CD14-positive monocyte (primary cell): ENCODE data around the gene LASP1. TPM values are rescaled to one million over a fixed set of nuclear protein-coding genes. Genes with fewer than 3 reads are reported as not detected.
A peak's percentile ranks its signal among the peaks of the same experiment; 100 is the strongest.

Experiments
- DNase-seq, 3 donors: peaks; one replicate each; pipeline ENCODE4 v3.0.0-alpha.2; 2011 to 2022
- H2AFZ ChIP-seq: 2 replicates; pipeline ENCODE4 v1.6.0; 2012; ENCODE audit warnings: mild to moderate bottlenecking, low read depth, low read length, inconsistent platforms; ENCODE audit not compliant: insufficient read depth, poor library complexity, severe bottlenecking
- H3K27ac ChIP-seq, 2 donors: 1 replicate in 1 of 2; 2 replicates in 1 of 2; pipeline ENCODE4 v1.5.1; 2012 to 2013; ENCODE audit warnings: low read length in 2 of 2, control low read depth in 1 of 2, inconsistent platforms in 1 of 2, low read depth in 1 of 2, mild to moderate bottlenecking in 1 of 2
- H3K27me3 ChIP-seq, 2 donors: one replicate each; pipeline versions ENCODE4 v1.6.0 to v1.6.1; 2011 to 2013; ENCODE audit warnings: low read length in 2 of 2; ENCODE audit not compliant: control insufficient read depth in 2 of 2, insufficient read depth in 2 of 2
- H3K36me3 ChIP-seq, 2 donors: replicated peaks in 1 of 2; 1 replicate in 1 of 2; 2 replicates in 1 of 2; pipeline versions ENCODE4 v1.5.1 to v1.6.1; 2012 to 2013; ENCODE audit warnings: low read length in 2 of 2, control low read depth in 1 of 2, inconsistent platforms in 1 of 2, mild to moderate bottlenecking in 1 of 2; ENCODE audit not compliant: insufficient read depth in 2 of 2, control insufficient read depth in 1 of 2
- H3K4me1 ChIP-seq, 2 donors: 1 replicate in 1 of 2; 2 replicates in 1 of 2; pipeline versions ENCODE4 v1.5.1 to v1.6.1; 2012 to 2013; ENCODE audit warnings: low read length in 2 of 2, control low read depth in 1 of 2, inconsistent platforms in 1 of 2, mild to moderate bottlenecking in 1 of 2, moderate library complexity in 1 of 2; ENCODE audit not compliant: insufficient read depth in 2 of 2, control insufficient read depth in 1 of 2
- H3K4me2 ChIP-seq: replicated peaks from 2 replicates; pipeline ENCODE3; 2012; ENCODE audit warnings: low read length, moderate library complexity, mild to moderate bottlenecking; ENCODE audit not compliant: poor library complexity, severe bottlenecking; ENCODE audit errors: extremely low read depth
- H3K4me3 ChIP-seq, 3 experiments: fragments of 200-600 bp in 1 of 3; sonication (generic) in 1 of 3; replicated peaks in 1 of 3; 1 replicate in 2 of 3; 2 replicates in 1 of 3; pipeline ENCODE4 v1.5.1; 2011 to 2013; ENCODE audit warnings: low read length in 3 of 3, mild to moderate bottlenecking in 3 of 3, control low read depth in 2 of 3, low read depth in 2 of 3, inconsistent platforms in 1 of 3, moderate library complexity in 1 of 3
- H3K79me2 ChIP-seq: 2 replicates; pipeline ENCODE4 v1.6.0; 2012; ENCODE audit warnings: mild to moderate bottlenecking, control low read depth, inconsistent platforms, low read length, moderate library complexity; ENCODE audit not compliant: insufficient read depth
- H3K9ac ChIP-seq: 2 replicates; pipeline ENCODE4 v1.6.0; 2017; ENCODE audit warnings: low read length, mild to moderate bottlenecking; ENCODE audit not compliant: insufficient read depth, poor library complexity, severe bottlenecking
- H3K9me3 ChIP-seq, 2 donors: replicated peaks in 1 of 2; 1 replicate in 1 of 2; 2 replicates in 1 of 2; pipeline versions ENCODE4 v1.5.1 to v1.6.1; 2012 to 2013; ENCODE audit warnings: low read length in 2 of 2, control low read depth in 1 of 2; ENCODE audit not compliant: control insufficient read depth in 1 of 2, insufficient read depth in 1 of 2
- H4K20me1 ChIP-seq: 2 replicates; pipeline ENCODE4 v1.6.0; 2012; ENCODE audit warnings: mild to moderate bottlenecking, low read length, control low read depth, moderate library complexity; ENCODE audit not compliant: insufficient read depth
- H3K27ac Mint-ChIP-seq, 7 donors: one replicate each; pipeline ENCODE4 v1.8.0; 2020; ENCODE audit warnings: mild to moderate bottlenecking in 7 of 7, mixed read lengths in 7 of 7, moderate library complexity in 6 of 7, inconsistent platforms in 2 of 7
- H3K27me3 Mint-ChIP-seq, 3 donors: one replicate each; pipeline ENCODE4 v1.8.0; 2021 to 2022; ENCODE audit warnings: low read depth in 3 of 3, mild to moderate bottlenecking in 3 of 3, mixed read lengths in 3 of 3, moderate library complexity in 3 of 3, inconsistent platforms in 1 of 3
- H3K36me3 Mint-ChIP-seq, 2 donors: one replicate each; pipeline ENCODE4 v1.8.0; 2020; ENCODE audit warnings: mixed read lengths in 2 of 2, inconsistent platforms in 1 of 2, mild to moderate bottlenecking in 1 of 2
- H3K4me1 Mint-ChIP-seq: one replicate; pipeline ENCODE4 v1.8.0; 2020; ENCODE audit warnings: mild to moderate bottlenecking, mixed read lengths
- H3K4me3 Mint-ChIP-seq, 2 donors: one replicate each; pipeline ENCODE4 v1.8.0; 2020; ENCODE audit warnings: mild to moderate bottlenecking in 2 of 2, mixed read lengths in 2 of 2, moderate library complexity in 1 of 2
- H3K9me3 Mint-ChIP-seq, 7 donors: one replicate each; pipeline ENCODE4 v1.8.0; 2020 to 2022; ENCODE audit warnings: mixed read lengths in 7 of 7, mild to moderate bottlenecking in 6 of 7, moderate library complexity in 6 of 7, inconsistent platforms in 2 of 7
- WGBS: methylation state at CpG from one replicate; pipeline ENCODE4 v1.1.5; 2013; ENCODE audit warnings: missing lambda C conversion rate; ENCODE audit not compliant: insufficient coverage; 5-methylcytosine and 5-hydroxymethylcytosine counted together
- intact Hi-C, 2 donors: fragments of 100-400 bp; cut with micrococcal nuclease; formaldehyde crosslinking; loops; one replicate each; pipeline versions ENCODE4 v1.15.0 to v1.15.1; 2023
- polyA plus RNA-seq, 3 donors: library from polyadenylated mRNA; depleted of rRNA in 1 of 3; unstranded in 2 of 3; stranded (reverse) in 1 of 3; fragments of 300-500 nt in 2 of 3; fragments of >200 nt in 1 of 3; fragmentation: Illumina TruSeq in 2 of 3; gene quantifications; 1 replicate in 2 of 3; 2 replicates in 1 of 3; pipeline ENCODE4 v1.2.3, GENCODE V29; 2012 to 2021
- TF ChIP-seq, protein P1 (sequence below): fragments of 200-600 bp; IDR thresholded peaks from one replicate; pipeline ENCODE4 v1.8.0; 2022; ENCODE audit warnings: antibody characterized with exemption, mild to moderate bottlenecking

The LASP1 gene
- polyA plus RNA-seq, 3 donors, result 55.9 to 93.7 (median 70.6) TPM

- Mint-ChIP-seq H3K4me1 (peaks cover 35% of the 10 kb centered on the region), H3K36me3 (peaks cover 52 to 60% of the 10 kb centered on the region in 2 donors), H3K27me3 (peaks cover 0 to under 1% (median 0%) of the 10 kb centered on the region in 3 donors), H3K4me3 (peak overlapping the region; percentile 91 to 96), H3K27ac (peak overlapping the region in 5 of 7 donors; percentile 44 to 99 (median 99)), H3K9me3 (peaks cover 0 to 2% (median 0%) of the 10 kb centered on the region in 7 donors)
- no peak overlapping the region for H2AFZ ChIP-seq
- peak overlapping the region; percentile 95 for H3K4me2 ChIP-seq
- H3K4me1 ChIP-seq, result peaks cover 29 to 36% of the 10 kb centered on the region in 2 donors
- peak overlapping the region in 1 of 2 donors; percentile 94 for H3K27ac ChIP-seq
- H3K79me2 ChIP-seq, result peaks cover 44% of the 10 kb centered on the region
- peaks cover 52 to 55% of the 10 kb centered on the region in 2 donors for H3K36me3 ChIP-seq
- peak overlapping the region; percentile 83 for H3K9ac ChIP-seq
- H3K4me3 ChIP-seq, result peak overlapping the region in 1 of 3 experiments; percentile 95
- no peaks in the 10 kb centered on the region for H3K27me3 ChIP-seq
- DNase-seq, result no peak
- TF ChIP-seq, protein P1, sequence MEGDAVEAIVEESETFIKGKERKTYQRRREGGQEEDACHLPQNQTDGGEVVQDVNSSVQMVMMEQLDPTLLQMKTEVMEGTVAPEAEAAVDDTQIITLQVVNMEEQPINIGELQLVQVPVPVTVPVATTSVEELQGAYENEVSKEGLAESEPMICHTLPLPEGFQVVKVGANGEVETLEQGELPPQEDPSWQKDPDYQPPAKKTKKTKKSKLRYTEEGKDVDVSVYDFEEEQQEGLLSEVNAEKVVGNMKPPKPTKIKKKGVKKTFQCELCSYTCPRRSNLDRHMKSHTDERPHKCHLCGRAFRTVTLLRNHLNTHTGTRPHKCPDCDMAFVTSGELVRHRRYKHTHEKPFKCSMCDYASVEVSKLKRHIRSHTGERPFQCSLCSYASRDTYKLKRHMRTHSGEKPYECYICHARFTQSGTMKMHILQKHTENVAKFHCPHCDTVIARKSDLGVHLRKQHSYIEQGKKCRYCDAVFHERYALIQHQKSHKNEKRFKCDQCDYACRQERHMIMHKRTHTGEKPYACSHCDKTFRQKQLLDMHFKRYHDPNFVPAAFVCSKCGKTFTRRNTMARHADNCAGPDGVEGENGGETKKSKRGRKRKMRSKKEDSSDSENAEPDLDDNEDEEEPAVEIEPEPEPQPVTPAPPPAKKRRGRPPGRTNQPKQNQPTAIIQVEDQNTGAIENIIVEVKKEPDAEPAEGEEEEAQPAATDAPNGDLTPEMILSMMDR, result no peak
- intact Hi-C loops, result loop anchor here in 1 of 2 donors (10.0 kb wide), 1 partner anchor 53 kb away; no protein-coding TSS in a partner anchor
- no peaks in the 10 kb centered on the region for H3K9me3 ChIP-seq
- H4K20me1 ChIP-seq, result peaks cover 56% of the 10 kb centered on the region
- WGBS, result 50% methylated on average over 1 of the region's 2 CpGs
These were observed 18.4 kb upstream of the LASP1 start for GRCh38 chr17:38851434-38851833.

DNA sequence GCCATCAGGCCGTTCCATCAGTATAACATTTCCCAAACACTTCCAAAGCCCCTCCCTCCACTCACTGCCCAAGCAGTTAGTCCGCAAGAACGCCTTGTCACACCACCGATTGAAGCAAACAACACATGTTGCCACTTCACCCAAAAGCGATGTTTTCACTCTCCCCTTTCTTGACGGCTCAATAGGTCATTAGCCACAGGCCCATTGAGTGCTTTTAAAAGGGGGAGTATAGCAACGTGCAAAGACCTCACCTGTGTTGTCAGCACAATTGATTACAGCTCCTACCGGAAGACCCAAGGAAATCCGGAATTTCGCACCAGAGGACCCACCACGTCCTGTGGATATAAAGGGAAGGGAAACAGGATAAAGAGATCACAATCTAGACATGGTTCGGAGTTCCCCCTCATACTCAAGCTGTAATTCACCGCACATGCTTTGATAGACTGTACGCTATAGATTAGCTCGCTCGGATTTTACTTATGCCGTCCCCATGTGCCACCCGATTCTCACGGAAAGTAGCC, 17.0 kb upstream of the LASP1 start:
- H2AFZ ChIP-seq, result peak overlapping the region; percentile 72
- peaks cover 46 to 47% of the 10 kb centered on the region in 2 donors for H3K36me3 ChIP-seq
- WGBS, result 0% methylated on average over 9 of the region's 19 CpGs

More for the DNA sequence above, 17.0 kb upstream of the LASP1 start:
- Histone ChIP-seq H3K4me3 (peak overlapping the region; percentile 87 to 95 (median 90)), H3K27me3 (no peaks in the 10 kb centered on the region), H3K27ac (peak overlapping the region; percentile 90 to 94), H4K20me1 (peaks cover 53% of the 10 kb centered on the region), H3K9me3 (no peaks in the 10 kb centered on the region), H3K79me2 (peaks cover 44% of the 10 kb centered on the region), H3K4me2 (peak overlapping the region; percentile 95), H3K4me1 (peaks cover 36 to 43% of the 10 kb centered on the region in 2 donors), H3K9ac (peak overlapping the region; percentile 83)
- intact Hi-C loops, result loop anchor here in 1 of 2 donors (1.0 to 10.0 kb wide), 3 partner anchors 16 to 52 kb away; partner anchors contain the start of gene CWC25
- H3K27me3 Mint-ChIP-seq, result peaks cover 0 to 2% (median under 1%) of the 10 kb centered on the region in 3 donors
- H3K4me1 Mint-ChIP-seq, result peaks cover 41% of the 10 kb centered on the region
- no peak for DNase-seq
- peak overlapping the region; percentile 91 to 96 for H3K4me3 Mint-ChIP-seq
- H3K9me3 Mint-ChIP-seq, result peaks cover 0 to 4% (median 0%) of the 10 kb centered on the region in 7 donors
- H3K36me3 Mint-ChIP-seq, result peaks cover 46 to 51% of the 10 kb centered on the region in 2 donors
- TF ChIP-seq, protein P1, result no peak
- peak overlapping the region; percentile 98 to 99 (median 99) for H3K27ac Mint-ChIP-seq
